Ectodermal cell (in vitro differentiated cells): ENCODE measurements around the gene VPS45.
"Not testable (repeated sequence)": the region's sequence is repeated elsewhere in the genome, so short reads cannot be mapped to it uniquely, and the experiment has no call there.

Experiments used
- H3K27ac ChIP-seq: 2 replicates; pipeline ENCODE4 v1.7.0; 2013; ENCODE audit warnings: mild to moderate bottlenecking, low read depth, low read length; ENCODE audit not compliant: insufficient read depth, poor library complexity, severe bottlenecking
- H3K27me3 ChIP-seq: 2 replicates; pipeline ENCODE4 v1.7.0; 2013; ENCODE audit warnings: mild to moderate bottlenecking, low read length; ENCODE audit not compliant: insufficient read depth, control insufficient read depth, poor library complexity, severe bottlenecking
- H3K36me3 ChIP-seq: one replicate; pipeline ENCODE4 v1.7.0; 2013; ENCODE audit warnings: low read length; ENCODE audit not compliant: control insufficient read depth, insufficient read depth
- H3K4me1 ChIP-seq: one replicate; pipeline ENCODE4 v1.7.0; 2013; ENCODE audit warnings: low read length; ENCODE audit not compliant: control insufficient read depth, insufficient read depth
- H3K4me3 ChIP-seq: 2 replicates; pipeline ENCODE4 v1.7.0; 2013; ENCODE audit warnings: low read depth, low read length, control low read depth; ENCODE audit not compliant: insufficient read depth
- H3K9me3 ChIP-seq: 2 replicates; pipeline ENCODE4 v1.7.0; 2013; ENCODE audit warnings: mild to moderate bottlenecking, low read length, moderate library complexity; ENCODE audit not compliant: control insufficient read depth
- WGBS, 2 experiments: methylation state at CpG; one replicate each; pipeline ENCODE4 v1.1.7; 2013; ENCODE audit warnings: missing lambda C conversion rate in 2 of 2; 5-methylcytosine and 5-hydroxymethylcytosine counted together

The VPS45 gene

DNA sequence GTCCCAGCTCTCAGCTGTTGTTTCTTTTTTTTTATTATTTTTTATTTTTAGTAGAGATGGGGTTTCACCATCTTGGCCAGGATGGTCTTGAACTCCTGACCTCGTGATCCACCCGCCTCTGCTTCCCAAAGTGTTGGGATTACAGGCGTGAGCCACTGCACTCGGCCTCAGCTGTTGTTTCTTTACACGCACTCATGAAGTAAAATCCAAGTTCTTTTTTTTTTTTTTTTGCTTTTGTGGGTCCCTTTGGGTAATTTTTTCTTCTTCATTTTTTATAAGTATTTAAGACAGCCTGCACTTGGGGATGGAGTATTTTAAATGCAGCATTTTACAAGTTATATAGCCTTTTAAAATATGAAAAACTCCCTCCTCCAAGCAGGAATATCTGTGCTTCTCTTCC lies 78.4 kb downstream of the VPS45 start:
- WGBS, 2 experiments: 99 to 100% methylated on average over 4 to 5 of the region's 5 CpGs
- H3K4me1 ChIP-seq, H3K4me3 ChIP-seq, H3K27ac ChIP-seq, H3K27me3 ChIP-seq, H3K9me3 ChIP-seq, H3K36me3 ChIP-seq: not testable (repeated sequence)

DNA sequence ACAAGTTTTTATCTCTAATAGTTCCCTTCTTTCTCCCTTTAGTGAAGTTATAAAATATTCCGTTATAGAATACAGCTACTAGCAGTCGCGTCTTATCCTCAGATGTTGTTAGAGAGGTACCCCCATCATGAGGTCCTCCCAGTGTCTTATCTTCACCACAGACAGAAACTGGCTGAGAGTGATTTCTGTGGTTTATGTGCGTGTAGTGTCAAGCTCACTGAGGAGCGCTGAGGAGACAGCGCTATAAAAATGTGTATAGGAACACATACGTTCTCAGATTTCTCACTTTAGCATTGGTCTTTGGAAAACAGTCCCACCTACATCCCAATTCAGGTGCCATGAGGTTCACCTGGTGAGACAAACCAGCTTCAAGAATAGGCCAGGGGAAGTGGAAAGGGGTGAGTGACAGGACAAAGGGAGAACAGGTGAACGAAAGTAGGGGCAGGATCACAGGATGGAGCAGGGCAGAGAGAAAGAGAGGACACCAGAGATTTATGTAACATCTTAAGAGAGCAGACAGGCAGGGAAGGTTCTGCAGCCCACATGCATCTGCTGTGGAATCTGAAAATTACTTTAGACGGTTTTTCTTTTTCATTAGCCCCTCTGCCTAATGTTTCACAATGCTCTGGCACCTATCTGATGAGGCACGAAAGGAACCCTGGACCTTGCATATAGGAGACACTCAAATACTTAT lies 79.4 kb downstream of the VPS45 start:
- Histone ChIP-seq H3K4me3 (no peak overlapping the region), H3K27ac (no peak overlapping the region), H3K27me3 (no peaks in the 10 kb centered on the region), H3K4me1 (peaks cover 5% of the 10 kb centered on the region), H3K36me3 (no peaks in the 10 kb centered on the region), H3K9me3 (no peaks in the 10 kb centered on the region)
- WGBS, 2 experiments: 93 to 94% methylated on average over 10 of the region's 10 CpGs

DNA sequence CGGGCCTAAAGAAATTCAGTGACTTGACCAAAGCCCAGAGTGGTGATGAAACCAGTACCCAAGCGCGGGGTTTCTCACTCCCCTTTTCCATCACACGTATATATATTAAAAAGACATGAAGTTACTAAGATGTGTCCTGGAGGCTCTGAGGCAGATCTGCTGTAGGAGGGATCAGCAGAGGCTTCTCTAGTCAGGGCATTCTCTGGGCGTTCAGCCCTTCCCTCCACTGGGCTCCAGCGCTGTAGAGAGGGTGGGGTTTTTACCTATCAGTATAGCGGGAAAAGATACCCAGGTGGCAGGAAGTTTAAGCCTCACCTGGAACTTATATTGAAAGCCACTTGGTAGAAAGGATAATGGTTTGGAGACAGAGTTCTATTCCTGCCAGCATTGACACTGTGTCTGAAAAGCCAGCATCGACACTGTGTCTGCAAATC lies 81.3 kb downstream of the VPS45 start:
- WGBS, 2 experiments: 25 to 34% methylated on average over 5 to 8 of the region's 8 CpGs

DNA sequence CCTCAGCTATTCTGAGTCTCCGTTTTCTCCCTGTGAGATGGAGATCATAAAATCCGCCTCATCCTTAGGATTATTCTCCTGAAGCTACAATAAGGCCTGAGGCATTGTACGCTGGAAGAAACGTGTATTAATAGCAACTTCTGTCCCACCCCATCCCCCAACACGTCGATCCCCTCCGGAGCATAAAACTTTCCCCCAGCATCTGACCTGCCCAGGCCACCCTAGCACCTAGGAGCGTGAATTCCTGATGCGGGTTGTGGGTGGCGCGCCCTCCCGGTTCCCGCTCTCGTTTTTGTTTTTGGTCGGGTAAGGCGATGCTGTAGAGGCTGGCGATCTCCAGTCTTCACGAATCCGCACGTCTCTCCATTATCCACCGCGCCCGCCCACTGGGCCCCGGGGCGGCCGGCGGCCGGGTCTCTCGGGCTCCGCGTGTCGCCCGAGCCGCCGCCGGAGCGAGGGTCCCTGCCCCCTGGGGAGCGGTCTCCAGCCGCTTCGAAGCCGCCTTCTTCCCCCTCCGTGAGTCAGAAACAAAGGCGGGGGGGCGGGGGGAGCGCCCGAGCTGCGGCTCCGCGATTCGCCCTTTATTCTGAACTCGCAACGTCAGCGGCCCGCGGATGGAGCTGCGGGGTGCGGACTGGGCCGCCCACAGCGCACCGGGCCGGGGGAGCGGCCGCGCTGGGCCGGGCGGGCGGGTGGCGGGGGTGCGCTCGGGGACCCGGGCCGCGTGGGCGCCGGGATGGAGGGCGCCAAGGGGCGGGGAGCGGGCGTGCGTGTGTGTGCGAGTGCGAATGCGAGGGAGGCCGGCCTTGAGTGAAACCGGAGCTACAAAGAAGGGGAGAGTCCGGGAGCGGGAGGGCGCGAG lies 81.9 kb downstream of the VPS45 start, which contains the start of gene PLEKHO1:
Gene PLEKHO1, plus strand, starts transcription at position 646 of the 862 bp plus-strand sequence. CDS start 342 bp downstream, outside the sequence.
- Histone ChIP-seq H3K27me3 (no peaks in the 10 kb centered on the region), H3K4me1 (peaks cover 10% of the 10 kb centered on the region), H3K27ac (peak within 1 kb of the TSS; percentile 83), H3K36me3 (peaks cover 8% of the 10 kb centered on the region), H3K9me3 (no peaks in the 10 kb centered on the region), H3K4me3 (peak within 1 kb of the TSS; percentile 95)
- 0 to 1% methylated on average over 89 of the region's 89 CpGs for WGBS, 2 experiments

More for the DNA sequence above, 81.3 kb downstream of the VPS45 start:
- peaks cover 10% of the 10 kb centered on the region for H3K4me1 ChIP-seq
- H3K27me3 ChIP-seq: no peaks in the 10 kb centered on the region
- peak overlapping the region; percentile 95 for H3K4me3 ChIP-seq
- H3K36me3 ChIP-seq: peaks cover 7% of the 10 kb centered on the region
- H3K9me3 ChIP-seq: no peaks in the 10 kb centered on the region
- H3K27ac ChIP-seq: no peak overlapping the region

DNA sequence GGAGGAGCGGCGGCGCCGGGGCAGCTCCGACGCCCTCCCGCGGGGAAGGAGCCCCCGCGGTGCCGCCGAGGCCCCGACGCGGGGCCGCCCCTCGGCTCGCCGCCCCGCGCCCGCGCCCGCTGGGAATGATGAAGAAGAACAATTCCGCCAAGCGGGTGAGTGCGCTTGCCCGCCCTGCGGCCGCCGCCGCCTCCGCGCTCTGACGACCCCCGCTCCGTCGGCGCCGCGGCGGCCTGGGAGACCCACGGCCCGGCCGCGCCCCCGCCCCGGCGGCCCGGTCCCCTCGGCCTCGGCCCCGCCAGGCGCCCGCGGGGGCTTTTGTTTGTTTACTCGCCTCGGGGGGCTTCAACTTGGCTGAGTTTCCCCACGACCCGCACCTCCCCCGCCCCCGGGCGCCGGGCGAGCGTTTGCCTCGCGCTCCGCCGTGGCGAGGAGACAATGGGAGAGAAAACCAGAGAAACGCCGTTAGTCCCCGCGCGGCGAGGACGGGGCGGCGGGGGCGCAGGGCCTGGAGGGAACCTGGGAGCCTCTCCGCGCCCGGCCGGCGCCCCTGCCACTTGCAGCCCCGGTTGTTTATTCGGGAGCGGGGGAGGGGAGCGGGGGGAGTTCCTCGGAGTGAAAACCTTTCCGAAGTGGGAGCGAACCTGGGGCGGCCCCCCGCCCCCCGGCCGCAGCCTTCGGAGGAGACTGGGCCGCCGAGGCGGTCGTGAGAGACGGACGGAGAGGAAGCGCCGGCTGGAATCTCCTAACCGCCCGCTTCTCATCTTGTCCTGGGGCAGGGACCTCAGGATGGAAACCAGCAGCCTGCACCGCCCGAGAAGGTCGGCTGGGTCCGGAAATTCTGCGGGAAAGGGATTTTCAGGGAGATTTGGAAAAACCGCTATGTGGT lies 82.8 kb downstream of the VPS45 start:
- 0% methylated on average over 114 of the region's 114 CpGs for WGBS, 2 experiments
- Histone ChIP-seq H3K9me3 (no peaks in the 10 kb centered on the region), H3K27me3 (no peaks in the 10 kb centered on the region), H3K27ac (no peak overlapping the region), H3K4me1 (peaks cover 10% of the 10 kb centered on the region), H3K4me3 (peak overlapping the region; percentile 95), H3K36me3 (peaks cover 17% of the 10 kb centered on the region)

DNA sequence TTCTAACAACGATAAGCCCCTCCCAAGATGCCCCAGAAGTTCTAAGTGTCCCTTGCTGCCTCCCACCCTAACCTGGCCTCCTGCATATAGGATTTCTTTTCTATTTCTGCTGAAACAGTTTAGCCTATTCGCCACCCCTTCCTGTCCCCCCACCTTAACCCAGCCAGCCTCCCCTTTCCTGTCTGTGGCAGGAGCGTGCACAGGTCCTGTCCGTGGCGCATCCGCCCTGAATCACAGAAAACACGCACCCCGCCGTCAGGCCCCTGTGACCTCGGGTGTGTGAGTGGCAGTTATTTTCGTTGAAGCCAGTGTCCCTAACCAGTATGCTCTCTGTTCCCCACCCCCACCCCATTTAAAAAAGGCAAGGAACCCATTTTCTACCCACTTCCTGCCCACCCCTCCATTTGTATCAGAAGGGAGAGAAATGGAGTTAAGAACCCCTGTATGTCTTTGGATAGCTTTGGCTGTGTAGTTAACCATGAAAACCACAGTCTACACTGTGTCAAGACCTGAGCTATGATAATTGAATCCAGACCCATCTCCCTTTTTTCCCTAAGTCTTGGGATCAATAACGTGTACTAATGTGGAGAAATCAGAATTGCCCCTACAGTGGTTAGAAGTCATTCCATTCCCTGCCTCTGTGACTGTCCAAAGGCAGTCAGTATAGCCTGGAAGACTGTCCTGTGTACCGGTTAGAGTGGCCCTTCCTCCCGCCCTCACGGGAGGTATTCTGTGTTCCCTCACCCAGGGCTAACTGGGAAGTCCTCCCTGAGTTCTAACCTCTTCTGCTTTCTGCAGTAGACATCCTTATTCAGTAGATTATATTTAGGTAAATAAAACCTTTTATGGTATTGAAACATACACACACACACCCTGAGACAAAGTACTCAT lies 84.0 kb downstream of the VPS45 start:
- Histone ChIP-seq H3K36me3 (peaks cover 28% of the 10 kb centered on the region), H3K27ac (no peak overlapping the region), H3K27me3 (no peaks in the 10 kb centered on the region), H3K4me3 (peak overlapping the region; percentile 95), H3K9me3 (no peaks in the 10 kb centered on the region), H3K4me1 (peaks cover 10% of the 10 kb centered on the region)
- WGBS, 2 experiments: 41 to 42% methylated on average over 15 of the region's 15 CpGs

DNA sequence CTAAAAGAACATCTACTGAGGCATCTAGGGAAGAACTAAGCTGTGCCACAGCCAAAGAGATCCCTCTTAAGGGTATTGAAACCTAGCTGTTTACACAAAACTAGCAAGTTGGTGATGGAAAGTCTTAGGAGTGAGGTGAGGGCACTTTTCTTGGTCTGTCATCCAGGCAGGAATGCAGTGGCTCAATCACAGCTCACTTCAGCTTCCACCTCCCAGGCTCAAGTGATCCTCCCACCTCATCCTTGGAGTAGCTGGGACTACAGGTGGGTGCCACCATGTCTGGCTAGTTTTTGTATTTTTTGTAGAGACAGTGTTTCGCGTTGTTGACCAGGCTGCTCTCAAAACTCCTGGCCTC lies 84.6 kb downstream of the VPS45 start:
- Histone ChIP-seq H3K27ac (no peak overlapping the region), H3K9me3 (no peaks in the 10 kb centered on the region), H3K36me3 (peaks cover 34% of the 10 kb centered on the region), H3K27me3 (no peaks in the 10 kb centered on the region), H3K4me3 (peak overlapping the region; percentile 95), H3K4me1 (peaks cover 10% of the 10 kb centered on the region)
- 88 to 96% methylated on average over 2 of the region's 2 CpGs for WGBS, 2 experiments

DNA sequence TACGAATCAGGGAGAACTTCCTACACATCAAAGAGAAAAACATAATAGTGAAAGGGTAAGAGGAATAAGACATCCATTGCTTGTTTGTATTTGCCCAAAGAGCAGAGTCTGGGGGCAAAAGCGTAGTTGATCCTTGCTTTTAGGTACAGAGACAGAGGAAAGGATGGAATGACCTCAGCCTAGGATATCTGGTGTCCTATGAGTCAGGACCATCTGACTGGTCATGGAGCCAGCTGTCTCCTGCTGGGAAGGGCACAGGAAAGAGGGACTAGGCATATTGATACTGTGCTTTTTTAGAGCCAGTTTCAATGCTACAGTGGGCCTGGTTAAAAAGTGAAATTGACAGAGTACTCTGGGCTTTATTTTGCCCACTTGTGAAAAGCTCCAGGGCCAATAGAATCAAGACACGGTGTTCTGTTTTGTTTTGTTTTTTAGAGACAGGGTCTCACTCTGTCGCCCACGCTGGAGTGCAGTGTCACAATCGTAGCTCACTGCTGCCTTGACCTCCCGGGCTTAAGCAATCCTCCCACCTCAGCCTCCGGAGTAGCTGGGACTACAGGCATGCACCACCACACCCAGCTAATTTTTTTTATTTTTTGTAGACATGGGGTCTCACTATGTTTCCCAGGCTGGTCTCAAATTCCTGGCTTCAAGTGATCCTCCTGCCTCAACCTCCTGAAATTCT lies 85.3 kb downstream of the VPS45 start:
- H3K27me3 ChIP-seq: no peaks in the 10 kb centered on the region
- H3K36me3 ChIP-seq: peaks cover 40% of the 10 kb centered on the region
- no peaks in the 10 kb centered on the region for H3K9me3 ChIP-seq
- H3K27ac ChIP-seq: no peak overlapping the region
- H3K4me1 ChIP-seq: peaks cover 10% of the 10 kb centered on the region
- no peak overlapping the region for H3K4me3 ChIP-seq
- WGBS, 2 experiments: 88 to 94% methylated on average over 7 to 8 of the region's 8 CpGs

DNA sequence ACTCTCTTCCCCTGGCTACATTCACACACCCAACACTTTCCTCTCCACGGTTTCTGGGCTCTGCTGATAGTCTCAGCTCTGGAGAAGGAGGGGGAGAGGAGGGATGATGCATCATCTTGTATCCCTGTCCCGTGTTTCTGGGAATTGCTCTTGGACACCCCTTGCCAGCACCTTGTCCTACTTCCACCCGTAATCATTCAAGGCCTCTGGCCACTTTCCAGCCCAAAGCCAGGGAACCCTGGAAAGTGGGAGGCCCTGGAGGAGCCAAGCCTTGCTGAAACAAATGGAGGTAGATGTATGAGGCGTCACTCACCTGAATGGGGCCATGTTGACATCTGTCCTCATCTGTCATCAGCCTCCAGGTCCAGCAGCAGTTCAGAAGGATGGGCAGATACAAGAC lies 86.6 kb downstream of the VPS45 start:
- Histone ChIP-seq H3K9me3 (no peaks in the 10 kb centered on the region), H3K36me3 (peaks cover 52% of the 10 kb centered on the region), H3K27me3 (no peaks in the 10 kb centered on the region), H3K4me1 (peaks cover 6% of the 10 kb centered on the region), H3K4me3 (no peak overlapping the region), H3K27ac (no peak overlapping the region)
- 96 to 99% methylated on average over 3 to 4 of the region's 4 CpGs for WGBS, 2 experiments
